HG02852 (cell line): ENCODE results near the gene ULK4.

ENCODE experiments used
- ATAC-seq: cut with Tn5 transposase; IDR thresholded peaks from one replicate; pipeline ENCODE4 v1.9.1; 2021; ENCODE audit warnings: mild to moderate bottlenecking, moderate library complexity; ENCODE audit not compliant: unreplicated experiment

The ULK4 gene

GRCh38 chr3:41327718-41328117 lies 634.2 kb downstream of the ULK4 start:
- no peak for ATAC-seq

DNA sequence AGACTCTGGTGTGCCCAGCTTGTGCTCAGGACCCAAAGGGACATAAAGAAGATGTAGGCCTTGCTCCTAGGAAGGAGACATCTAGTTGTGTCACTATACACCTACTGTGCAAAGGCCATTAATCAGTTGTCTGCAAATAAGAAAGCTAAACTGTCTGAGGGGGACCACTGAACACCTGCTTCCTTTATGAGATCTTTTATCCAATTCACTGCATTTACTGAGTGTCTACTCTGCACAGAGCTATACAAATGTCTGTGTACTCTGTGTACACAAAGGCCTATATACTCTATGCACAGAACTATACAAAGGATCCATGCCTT lies 637.8 kb downstream of the ULK4 start:
- no peak for ATAC-seq

DNA sequence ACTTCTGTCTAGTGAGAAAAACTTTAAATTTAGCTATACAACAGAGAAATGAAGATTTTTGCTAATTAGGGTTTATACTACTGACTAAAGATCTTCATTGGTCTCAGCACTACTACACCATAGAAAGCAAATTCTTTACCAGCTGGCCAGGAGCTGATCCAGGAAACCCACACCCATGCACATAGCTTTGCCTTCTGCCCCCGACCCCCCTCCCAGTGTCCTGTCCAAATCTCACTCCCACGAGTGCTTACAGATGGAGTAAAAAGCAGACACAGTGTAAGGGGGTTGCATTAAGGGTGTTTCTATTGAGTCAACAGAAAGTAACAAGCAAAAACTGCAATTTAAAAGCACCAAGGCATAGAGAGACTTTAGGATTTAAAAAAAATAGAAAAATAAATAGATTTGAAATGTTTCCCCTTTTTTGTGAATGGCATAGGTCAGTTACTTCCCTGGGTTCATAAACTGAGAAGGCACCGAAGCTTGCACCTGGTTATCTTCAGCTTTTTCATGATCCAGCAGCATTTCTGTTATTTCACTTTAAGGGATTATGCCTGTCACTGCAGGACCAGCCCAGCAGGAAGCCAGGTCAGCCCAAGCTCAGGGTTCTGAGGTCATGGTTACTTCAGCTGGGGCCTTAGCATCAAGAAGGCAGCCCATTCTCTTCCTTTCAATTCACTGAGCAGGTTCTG lies 638.3 kb downstream of the ULK4 start:
- no peak for ATAC-seq

DNA sequence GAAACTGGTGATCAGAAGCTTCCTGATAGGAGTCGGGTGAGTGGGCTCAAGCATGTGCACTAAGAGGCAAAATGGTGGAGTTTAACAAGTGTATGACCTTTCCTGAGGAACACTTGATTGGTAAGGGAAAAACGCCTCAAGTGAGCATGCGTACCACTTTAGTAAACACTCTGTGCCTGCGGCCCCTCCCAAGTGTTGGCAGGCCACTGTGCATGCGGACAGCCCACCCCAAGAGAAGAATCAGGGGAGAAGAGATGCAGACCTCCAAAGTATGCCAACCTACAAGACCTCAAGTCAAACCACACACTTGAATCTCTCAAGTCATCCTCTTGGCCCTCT lies 640.3 kb downstream of the ULK4 start:
- ATAC-seq = no peak

DNA sequence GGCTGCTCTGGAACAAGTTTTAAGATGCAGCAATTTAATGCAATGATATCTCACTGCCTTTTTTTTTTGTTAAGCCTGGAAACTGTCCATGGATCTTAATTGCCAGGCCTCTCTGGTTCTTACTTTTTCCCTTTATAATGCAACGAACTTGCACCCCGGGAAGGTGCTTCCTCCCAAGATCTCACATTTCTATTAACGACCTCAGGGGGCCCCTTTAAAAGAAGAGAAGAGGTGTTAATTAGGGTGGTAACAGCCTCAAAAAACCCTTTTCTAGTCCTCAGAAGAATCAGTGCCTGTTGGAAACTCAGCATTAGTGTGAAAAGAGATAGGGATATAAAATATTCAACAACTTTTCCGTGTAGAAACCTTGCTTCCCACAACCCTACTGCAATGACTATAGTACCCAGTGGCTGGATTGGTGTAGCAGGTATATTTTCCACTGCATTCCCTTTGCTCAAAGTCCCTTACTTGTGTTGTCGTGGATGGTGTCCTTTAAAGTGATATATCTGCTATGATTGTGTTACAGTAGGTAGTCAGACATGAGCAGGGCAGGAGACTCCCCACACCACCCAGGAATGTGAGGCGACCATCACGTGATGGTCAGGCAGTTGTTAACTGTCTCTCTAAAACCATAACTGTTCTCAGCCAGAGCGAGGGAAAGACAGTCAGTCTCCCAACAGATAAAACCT lies 640.8 kb downstream of the ULK4 start:
- no peak for ATAC-seq

- ATAC-seq = no peak
Observed at GRCh38 chr3:41318520-41318919, 643.4 kb downstream of the ULK4 start.

- no peak for ATAC-seq
Observed at GRCh38 chr3:41317718-41318117, 644.2 kb downstream of the ULK4 start.

- ATAC-seq = no peak
Observed at GRCh38 chr3:41317298-41317697, 644.6 kb downstream of the ULK4 start.

- no peak for ATAC-seq
Observed at GRCh38 chr3:41315126-41315525, 646.8 kb downstream of the ULK4 start.

DNA sequence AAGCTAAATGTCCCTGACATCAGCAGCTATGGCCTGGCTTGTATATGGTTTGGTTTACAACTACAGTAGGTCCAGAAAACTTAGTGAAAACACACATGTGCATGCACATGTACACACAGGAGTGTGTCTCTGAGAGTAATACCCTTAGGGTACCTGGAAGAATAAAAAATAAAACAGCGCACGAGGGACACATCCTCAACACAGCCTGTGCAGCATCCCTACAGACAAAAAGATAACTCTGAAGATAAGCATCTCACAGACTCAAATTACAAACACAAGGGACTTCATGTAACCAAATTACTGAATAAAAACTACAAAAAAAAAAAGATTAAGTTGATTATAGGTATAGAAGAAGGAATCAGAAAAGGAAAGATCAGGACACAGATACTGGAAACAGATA lies 653.8 kb downstream of the ULK4 start:
- ATAC-seq = no peak

DNA sequence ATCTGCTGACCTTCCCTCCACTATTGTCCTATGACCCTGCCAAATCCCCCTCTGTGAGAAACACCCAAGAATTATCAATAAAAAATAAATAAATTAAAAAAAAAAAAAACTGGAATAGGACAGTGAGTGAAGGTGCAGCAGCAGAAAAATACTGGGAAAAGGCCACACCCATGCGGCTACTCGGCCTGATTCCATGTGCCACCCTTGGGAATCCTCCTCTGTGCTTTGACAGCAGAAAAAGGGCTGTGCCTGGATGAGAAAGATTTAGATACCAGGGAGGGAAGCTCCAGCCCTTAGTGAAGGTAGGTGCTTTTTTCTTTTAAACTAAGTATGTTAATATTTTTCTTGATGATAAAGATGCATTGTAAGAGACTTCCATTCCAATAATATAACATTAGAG lies 654.8 kb downstream of the ULK4 start:
- no peak for ATAC-seq

DNA sequence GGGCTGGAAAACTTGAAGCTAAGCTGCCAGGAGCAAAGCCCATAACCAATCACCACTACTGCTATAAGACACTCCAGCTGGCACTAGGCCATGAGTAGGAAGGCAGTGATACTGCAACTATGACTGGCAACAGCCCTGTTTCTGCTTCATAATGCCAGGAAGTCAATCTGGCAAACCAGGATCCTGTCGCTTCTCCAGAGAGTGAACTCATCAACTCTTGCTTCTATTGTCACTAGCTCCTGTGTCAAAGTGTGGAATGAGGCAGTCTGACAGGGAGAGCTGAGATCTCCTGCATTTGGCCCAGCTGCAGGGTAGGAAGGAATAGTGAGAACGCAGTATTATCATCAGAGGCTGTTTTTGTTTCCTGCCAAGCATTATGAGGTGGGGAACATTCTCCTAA lies 657.3 kb downstream of the ULK4 start:
- no peak for ATAC-seq

DNA sequence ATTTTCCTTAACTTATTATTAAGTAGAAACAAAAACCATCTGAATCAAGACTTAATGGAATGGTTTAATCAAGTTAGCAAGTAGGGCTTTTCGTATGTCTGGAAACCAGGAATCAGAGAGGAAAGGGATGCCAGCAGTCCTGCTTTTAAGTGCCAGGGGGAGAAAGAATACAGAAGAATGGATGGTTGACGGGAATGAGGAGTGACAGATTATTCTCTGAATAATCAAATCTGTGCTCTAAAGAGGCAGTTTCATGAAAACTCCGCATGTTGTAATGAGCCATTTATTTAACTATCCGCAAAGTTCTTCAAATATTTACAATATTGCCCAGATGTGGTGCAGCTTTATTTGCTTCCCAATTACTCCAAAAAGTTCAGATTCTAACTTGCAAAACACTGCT lies 659.6 kb downstream of the ULK4 start:
- no peak for ATAC-seq

GRCh38 chr3:41301548-41301947 lies 660.4 kb downstream of the ULK4 start:
- no peak for ATAC-seq

- ATAC-seq = no peak
Observed at GRCh38 chr3:41299036-41299435, 662.9 kb downstream of the ULK4 start.

DNA sequence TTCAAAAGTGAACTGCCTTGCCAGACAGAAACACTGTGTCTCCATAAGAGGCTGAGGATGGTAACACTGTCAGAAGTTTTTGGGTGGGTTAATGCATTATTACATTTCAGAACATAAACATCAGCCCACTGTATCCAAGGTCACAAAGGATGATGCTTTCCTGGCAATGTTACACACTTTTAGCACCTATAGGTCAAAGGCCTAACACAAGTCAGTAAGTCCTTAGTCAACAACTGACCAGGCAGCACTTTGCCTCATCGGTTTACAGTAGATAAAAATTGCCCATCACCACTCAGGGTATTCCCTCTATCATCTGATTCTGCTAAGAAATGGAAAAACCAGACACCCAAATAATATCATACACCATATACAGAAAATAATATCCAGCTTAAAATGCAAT lies 664.2 kb downstream of the ULK4 start:
- ATAC-seq = no peak

DNA sequence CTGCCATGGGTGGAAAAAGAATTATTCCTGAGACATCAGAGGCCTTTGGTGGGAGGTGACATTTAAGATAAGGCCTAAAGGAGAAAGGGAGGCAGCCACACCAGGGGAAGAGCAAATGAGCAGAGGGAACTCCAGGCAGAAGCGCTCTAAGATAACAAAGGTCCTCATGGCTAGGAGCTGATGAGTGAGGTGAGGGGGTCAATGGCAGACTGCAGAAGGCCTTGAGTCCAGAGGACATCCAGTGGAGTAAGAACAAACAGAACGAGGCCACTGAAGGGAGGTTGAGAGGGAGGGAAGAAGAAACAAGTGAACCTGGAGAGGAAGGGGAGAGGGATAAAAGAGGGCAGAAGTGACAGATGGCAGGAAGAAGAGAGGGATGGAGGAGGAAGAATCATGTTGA lies 665.3 kb downstream of the ULK4 start:
- ATAC-seq = no peak

- ATAC-seq = no peak
Observed at GRCh38 chr3:41295740-41296139, 666.2 kb downstream of the ULK4 start.

DNA sequence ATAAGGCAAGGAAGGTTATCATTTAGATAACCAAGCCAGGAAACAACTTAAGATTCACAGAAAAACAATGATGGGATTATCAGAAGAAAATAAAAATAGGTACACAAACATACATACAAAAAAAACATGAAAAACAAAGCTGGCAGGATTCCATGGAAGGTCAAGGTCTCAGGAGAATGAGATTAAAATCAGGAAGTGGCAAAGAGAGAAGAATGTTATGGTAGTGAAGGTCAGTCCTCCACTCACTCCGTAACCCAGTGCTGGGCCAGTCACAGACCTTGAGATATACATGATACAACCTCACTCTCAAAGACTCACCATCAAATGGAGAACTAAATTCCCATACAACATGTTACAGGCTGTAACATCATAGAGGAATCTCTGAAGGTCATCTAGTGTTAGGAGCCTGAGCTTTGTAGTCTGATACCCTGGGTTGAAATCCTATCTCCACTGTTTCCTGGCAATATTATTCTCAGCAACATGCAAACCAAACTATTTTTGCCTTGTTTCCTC lies 668.7 kb downstream of the ULK4 start:
- no peak for ATAC-seq

DNA sequence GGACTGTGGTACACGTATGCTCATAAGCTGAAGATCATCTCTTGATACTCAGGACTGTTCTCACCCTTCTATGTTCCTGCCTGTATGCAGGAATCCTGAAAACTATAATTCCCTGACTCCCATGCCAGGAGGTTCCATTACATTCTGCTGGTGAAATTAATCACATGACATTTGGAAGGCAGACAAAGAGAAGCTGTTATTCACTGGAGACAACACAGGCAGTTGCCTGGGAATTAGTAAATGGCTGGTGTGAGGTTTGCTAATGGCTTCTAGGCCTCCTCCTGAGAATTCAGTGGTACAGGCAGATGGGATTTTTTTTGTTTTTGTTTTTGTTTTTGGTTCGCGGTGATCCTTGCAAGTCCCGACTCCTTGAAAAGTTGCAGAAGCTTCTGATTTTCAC lies 671.2 kb downstream of the ULK4 start:
- ATAC-seq = no peak

GRCh38 chr3:41290306-41290705 lies 671.6 kb downstream of the ULK4 start:
- no peak for ATAC-seq

DNA sequence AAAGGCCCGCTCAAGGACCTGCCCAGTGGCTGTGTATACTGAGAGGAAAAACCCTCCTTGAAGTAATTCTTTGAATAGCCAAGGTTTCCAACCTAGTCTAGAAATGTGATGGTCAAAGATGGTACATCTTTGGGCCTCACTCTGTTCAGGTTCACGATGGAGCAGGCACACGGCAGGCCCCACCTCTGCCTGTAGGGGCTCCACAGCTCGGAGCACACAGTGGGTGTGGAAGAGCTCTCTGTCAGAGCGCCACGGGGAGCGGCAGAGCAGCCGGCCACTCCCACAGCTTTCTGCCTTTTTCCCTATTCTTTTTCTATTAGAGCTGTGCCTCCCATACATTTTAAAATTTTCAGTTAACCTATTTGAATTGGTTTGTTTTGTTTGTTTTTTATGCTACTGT lies 673.1 kb downstream of the ULK4 start:
- no peak for ATAC-seq

GRCh38 chr3:41286305-41286704 lies 675.6 kb downstream of the ULK4 start:
- ATAC-seq = no peak
